Endodermal cell (in vitro differentiated cells): ENCODE results near the gene KCNH3. TPM values are rescaled to one million over a fixed set of nuclear protein-coding genes. Genes with fewer than 3 reads are reported as not detected.

ENCODE experiments used
- DNase-seq: peaks from one replicate; pipeline ENCODE4 v3.0.0-alpha.2; 2017
- H3K27ac ChIP-seq: 2 replicates; pipeline ENCODE4 v1.5.1; 2013; ENCODE audit warnings: mild to moderate bottlenecking, low read depth, low read length, moderate library complexity
- H3K27me3 ChIP-seq: 2 replicates; pipeline ENCODE4 v1.6.1; 2013; ENCODE audit warnings: mild to moderate bottlenecking, low read length, moderate library complexity; ENCODE audit not compliant: insufficient read depth, control insufficient read depth, poor library complexity, severe bottlenecking
- H3K36me3 ChIP-seq: 2 replicates; pipeline ENCODE4 v1.7.0; 2013; ENCODE audit warnings: mild to moderate bottlenecking, low read length, moderate library complexity; ENCODE audit not compliant: control insufficient read depth, insufficient read depth
- H3K4me1 ChIP-seq: one replicate; pipeline ENCODE4 v1.7.0; 2013; ENCODE audit warnings: low read length; ENCODE audit not compliant: control insufficient read depth, insufficient read depth
- H3K4me3 ChIP-seq: 2 replicates; pipeline ENCODE4 v1.5.1; 2013; ENCODE audit warnings: mild to moderate bottlenecking, low read length, moderate library complexity
- H3K9ac ChIP-seq: 2 replicates; pipeline ENCODE4 v1.6.1; 2013; ENCODE audit warnings: mild to moderate bottlenecking, low read length, moderate library complexity; ENCODE audit not compliant: poor library complexity, severe bottlenecking; ENCODE audit errors: extremely low read depth
- H3K9me3 ChIP-seq: 2 replicates; pipeline ENCODE4 v1.6.1; 2013; ENCODE audit warnings: mild to moderate bottlenecking, low read length, moderate library complexity; ENCODE audit not compliant: control insufficient read depth
- H3K27ac Mint-ChIP-seq: 2 replicates; pipeline ENCODE4 v1.8.0; 2020; ENCODE audit warnings: mixed read lengths
- H3K27me3 Mint-ChIP-seq: 2 replicates; pipeline ENCODE4 v1.8.0; 2021; ENCODE audit warnings: mild to moderate bottlenecking, mixed read lengths; ENCODE audit not compliant: insufficient read depth
- H3K36me3 Mint-ChIP-seq: 2 replicates; pipeline ENCODE4 v1.8.0; 2020; ENCODE audit warnings: low read depth, mixed read lengths
- H3K4me1 Mint-ChIP-seq: 2 replicates; pipeline ENCODE4 v1.8.0; 2020; ENCODE audit warnings: mixed read lengths
- H3K4me3 Mint-ChIP-seq: 2 replicates; pipeline ENCODE4 v1.8.0; 2020; ENCODE audit warnings: mild to moderate bottlenecking, moderate library complexity, mixed read lengths
- H3K9me3 Mint-ChIP-seq: 2 replicates; pipeline ENCODE4 v1.8.0; 2020; ENCODE audit warnings: mild to moderate bottlenecking, mixed read lengths
- CTCF ChIP-seq: fragments of 200-600 bp; sonication (generic); conservative IDR thresholded peaks from 2 replicates; pipeline ENCODE4 v1.5.0; 2021; ENCODE audit warnings: antibody characterized with exemption, mild to moderate bottlenecking
- WGBS, 2 experiments: methylation state at CpG; one replicate each; pipeline versions ENCODE4 v1.1.5 to v1.1.7; 2013; ENCODE audit warnings: missing lambda C conversion rate in 2 of 2, mixed read lengths in 1 of 2; ENCODE audit not compliant: insufficient coverage in 1 of 2, insufficient read length in 1 of 2; 5-methylcytosine and 5-hydroxymethylcytosine counted together
- total RNA-seq, 2 donors: library from RNA; stranded (reverse); fragmentation: NEBNext Ultra II Directional in 1 of 2; extraction: Animal tissue kit (Norgen Biotek cat#: 25700) in 1 of 2; gene quantifications; 2 replicates in 1 of 2; 3 replicates in 1 of 2; pipeline ENCODE4 v1.2.1, GENCODE V29; 2021

The KCNH3 gene
- total RNA-seq, 2 donors from 2014 or later: 1.00 to 1.5 TPM

DNA sequence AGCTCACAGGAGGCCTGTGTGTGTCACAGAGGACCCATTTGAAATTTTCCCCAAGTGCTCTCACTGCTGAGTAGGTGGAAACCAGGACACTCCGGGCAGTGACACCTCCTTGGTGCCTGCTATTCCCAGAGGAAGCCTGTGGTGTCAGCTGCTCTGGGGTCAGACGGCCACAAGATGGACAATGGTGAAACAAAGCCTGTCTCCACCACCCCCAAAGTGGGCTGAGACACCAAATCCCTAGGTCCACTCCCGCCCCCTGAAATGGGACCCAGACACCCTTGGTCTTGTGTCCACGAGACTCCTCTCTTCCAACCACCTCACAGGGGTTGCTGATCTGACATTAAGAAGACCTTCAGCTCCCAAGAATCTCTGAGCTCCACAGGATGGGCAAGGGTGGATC lies 7.0 kb downstream of the KCNH3 start:
- H3K4me1 Mint-ChIP-seq: peaks cover 21% of the 10 kb centered on the region
- no peaks in the 10 kb centered on the region for H3K9me3 ChIP-seq
- no peak overlapping the region for H3K4me3 Mint-ChIP-seq
- no peak overlapping the region for H3K27ac Mint-ChIP-seq
- H3K9me3 Mint-ChIP-seq: no peaks in the 10 kb centered on the region
- no peaks in the 10 kb centered on the region for H3K36me3 ChIP-seq
- H3K27ac ChIP-seq: no peak overlapping the region
- H3K27me3 Mint-ChIP-seq: peaks cover 94% of the 10 kb centered on the region
- no peak overlapping the region for H3K9ac ChIP-seq
- 89 to 100% methylated on average over 1 to 4 of the region's 4 CpGs for WGBS, 2 experiments
- H3K36me3 Mint-ChIP-seq: no peaks in the 10 kb centered on the region
- peaks cover 7% of the 10 kb centered on the region for H3K4me1 ChIP-seq
- H3K27me3 ChIP-seq: peaks cover 83% of the 10 kb centered on the region
- DNase-seq: peak; percentile 57
- no peak overlapping the region for H3K4me3 ChIP-seq
- TF ChIP-seq CTCF: no peak

- peaks cover 76% of the 10 kb centered on the region for H3K27me3 ChIP-seq
- Mint-ChIP-seq H3K27ac (no peak overlapping the region), H3K36me3 (no peaks in the 10 kb centered on the region), H3K27me3 (peaks cover 89% of the 10 kb centered on the region), H3K9me3 (no peaks in the 10 kb centered on the region), H3K4me3 (no peak overlapping the region), H3K4me1 (peaks cover 24% of the 10 kb centered on the region)
- no peak overlapping the region for H3K27ac ChIP-seq
- no peaks in the 10 kb centered on the region for H3K9me3 ChIP-seq
- peak; percentile 49 for DNase-seq
- no peak for TF ChIP-seq CTCF
- no peak overlapping the region for H3K9ac ChIP-seq
- peaks cover 7% of the 10 kb centered on the region for H3K4me1 ChIP-seq
- H3K4me3 ChIP-seq: no peak overlapping the region
- no peaks in the 10 kb centered on the region for H3K36me3 ChIP-seq
- 79% methylated on average over 3 of the region's 3 CpGs; no CpG with 5 or more reads in 1 of the 2 experiments for WGBS, 2 experiments
These were observed 7.7 kb downstream of the KCNH3 start for GRCh38 chr12:49546481-49546880.

DNA sequence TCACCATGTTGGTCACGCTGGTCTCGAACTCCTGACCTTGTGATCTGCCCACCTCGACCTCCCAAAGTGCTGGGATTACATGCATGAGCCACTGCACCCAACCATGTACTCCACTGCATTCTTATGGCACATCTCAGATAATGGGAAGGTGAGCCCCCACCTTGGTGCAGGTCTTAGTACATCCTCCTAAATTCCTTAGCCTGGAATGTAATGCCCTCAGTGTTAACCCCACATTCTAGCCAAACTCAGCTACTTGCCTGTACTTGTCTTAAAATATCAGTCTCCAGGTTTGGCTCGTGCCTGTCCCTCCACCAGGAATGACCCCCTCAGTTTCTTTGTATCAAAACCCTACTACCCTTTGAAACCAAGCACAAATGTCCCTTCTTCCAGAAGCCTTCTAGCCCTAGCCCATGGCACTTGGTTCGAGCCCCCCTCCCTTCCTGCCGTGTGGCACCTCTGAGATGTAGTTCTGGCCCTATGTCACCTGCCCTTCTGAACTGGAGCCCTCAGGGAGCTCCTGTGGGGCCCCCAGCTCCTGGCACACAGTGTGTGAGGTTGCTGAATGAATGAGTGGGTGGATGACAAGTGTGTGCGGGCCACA lies 8.4 kb downstream of the KCNH3 start:
- Histone ChIP-seq H3K9ac (no peak overlapping the region), H3K9me3 (no peaks in the 10 kb centered on the region), H3K4me3 (no peak overlapping the region), H3K27me3 (peaks cover 69% of the 10 kb centered on the region), H3K36me3 (no peaks in the 10 kb centered on the region), H3K4me1 (peaks cover 7% of the 10 kb centered on the region), H3K27ac (no peak overlapping the region)
- TF ChIP-seq CTCF: no peak
- Mint-ChIP-seq H3K36me3 (no peaks in the 10 kb centered on the region), H3K27me3 (peaks cover 88% of the 10 kb centered on the region), H3K27ac (no peak overlapping the region), H3K4me3 (no peak overlapping the region), H3K4me1 (peaks cover 24% of the 10 kb centered on the region), H3K9me3 (no peaks in the 10 kb centered on the region)
- 88 to 100% methylated on average over 4 to 7 of the region's 7 CpGs for WGBS, 2 experiments
- no peak for DNase-seq
